K562 (cell line): ENCODE measurements around the gene ZNF750. TPM values are rescaled to one million over a fixed set of nuclear protein-coding genes. Genes with fewer than 3 reads are reported as not detected.

Experiments
- ATAC-seq: fragments of 200-7000 bp; cut with Tn5 transposase; 3 replicates; pipeline ENCODE4 v1.9.1; 2020; ENCODE audit warnings: moderate library complexity
- BruUV-seq: library from RNA; stranded (reverse); fragments of 400-500 nt; replicated peaks from 2 replicates; lab custom pipeline; 2021; lab: Mats Ljungman, UMichigan
- CTCF ChIA-PET: fragments of 300-600 bp; formaldehyde crosslinking; extraction: SDS; loops from one replicate; lab custom pipeline; 2021; ENCODE audit warnings: low intra/inter-chr PET ratio; lab: Yijun Ruan, JAX
- POLR2A ChIA-PET: fragments of 300-600, 350-650 bp; sonication (Branson Sonifier 250); formaldehyde crosslinking; extraction: SDS; loops from one replicate; lab custom pipeline; 2021; ENCODE audit warnings: antibody characterized with exemption, inconsistent platforms; lab: Yijun Ruan, JAX
- DNase-seq, 4 experiments: peaks; one replicate each; pipeline versions ENCODE4 v3.0.0 to v3.0.0-alpha.2; 2011 to 2018; ENCODE audit warnings: low spot score in 3 of 4, mixed read lengths in 3 of 4; ENCODE audit errors: extremely low read depth in 1 of 4
- FAIRE-seq: peaks from 2 replicates; lab custom pipeline; 2011; peaks lifted over from hg19 to GRCh38; lab: Jason Lieb, UNC
- H2AFZ ChIP-seq: 2 replicates; pipeline ENCODE4 v1.6.0; 2011; ENCODE audit warnings: low read depth, low read length, control low read depth, inconsistent platforms
- H3K27ac ChIP-seq: fragments of 200-600 bp; 3 replicates; pipeline ENCODE4 v1.8.0; 2011; ENCODE audit warnings: low read depth, mild to moderate bottlenecking, control low read depth, inconsistent platforms, low read length, moderate library complexity, mixed read lengths; ENCODE audit errors: extremely low read depth
- H3K27me3 ChIP-seq, 2 experiments: fragments of 300-600 bp in 1 of 2; 2 replicates in 1 of 2; 3 replicates in 1 of 2; pipeline versions ENCODE4 v1.6.0 to v1.8.0; 2011; ENCODE audit warnings: inconsistent platforms in 2 of 2, low read length in 2 of 2, mild to moderate bottlenecking in 1 of 2, mixed read lengths in 1 of 2, moderate library complexity in 1 of 2; ENCODE audit not compliant: control insufficient read depth in 2 of 2, insufficient read depth in 2 of 2
- H3K36me3 ChIP-seq: fragments of 300-600 bp; 3 replicates; pipeline ENCODE4 v1.8.0; 2011; ENCODE audit warnings: mild to moderate bottlenecking, low read length, inconsistent platforms; ENCODE audit not compliant: control insufficient read depth, insufficient read depth
- H3K4me1 ChIP-seq, 2 experiments: fragments of 200-600 bp in 1 of 2; replicated peaks in 1 of 2; 2 replicates in 1 of 2; 3 replicates in 1 of 2; pipeline versions ENCODE4 v1.5.1 to v1.8.0; 2011; ENCODE audit warnings: inconsistent platforms in 2 of 2, low read length in 2 of 2, mild to moderate bottlenecking in 1 of 2, mixed read lengths in 1 of 2, moderate library complexity in 1 of 2; ENCODE audit not compliant: control insufficient read depth in 2 of 2, insufficient read depth in 2 of 2
- H3K4me2 ChIP-seq: 2 replicates; pipeline ENCODE4 v1.6.1; 2011; ENCODE audit warnings: low read length, control low read depth, inconsistent platforms, mixed read lengths; ENCODE audit not compliant: insufficient read depth
- H3K4me3 ChIP-seq: fragments of 200-600 bp; sonication (generic), shearing (Covaris generic); 2 replicates; pipeline ENCODE4 v1.5.1; 2016; ENCODE audit warnings: control low read depth, inconsistent platforms
- H3K79me2 ChIP-seq: fragments of 200-600 bp; 3 replicates; pipeline ENCODE4 v1.8.0; 2011; ENCODE audit warnings: low read length, inconsistent platforms; ENCODE audit not compliant: control insufficient read depth, insufficient read depth
- H3K9ac ChIP-seq, 2 experiments: 2 replicates each; pipeline versions ENCODE4 v1.6.0 to v1.6.1; 2011; ENCODE audit warnings: low read depth in 2 of 2, low read length in 2 of 2, control low read depth in 1 of 2, inconsistent platforms in 1 of 2, mild to moderate bottlenecking in 1 of 2, mixed read lengths in 1 of 2; ENCODE audit not compliant: insufficient read depth in 1 of 2
- H3K9me1 ChIP-seq: one replicate; pipeline ENCODE4 v1.6.0; 2011; ENCODE audit warnings: inconsistent platforms, mild to moderate bottlenecking, low read length, moderate library complexity; ENCODE audit not compliant: control insufficient read depth, insufficient read depth
- H3K9me3 ChIP-seq: replicated peaks from 2 replicates; pipeline ENCODE4 v1.5.1; 2011; ENCODE audit warnings: low read depth, low read length, inconsistent platforms; ENCODE audit not compliant: control insufficient read depth, insufficient read depth
- H4K20me1 ChIP-seq: replicated peaks from 2 replicates; pipeline ENCODE4 v1.6.1; 2011; ENCODE audit warnings: low read length, inconsistent platforms, mixed read lengths; ENCODE audit not compliant: control insufficient read depth, insufficient read depth
- CGGBP1 ChIP-seq: fragments of 250-450 bp; sonication (Bioruptor Pico); IDR thresholded peaks from 2 replicates; pipeline ENCODE4 v1.9.0; 2021; ENCODE audit warnings: mild to moderate bottlenecking
- HMGN3 ChIP-seq: IDR thresholded peaks from 2 replicates; pipeline ENCODE4 v1.6.1; 2011; ENCODE audit warnings: borderline replicate concordance, low read depth, mild to moderate bottlenecking, mixed read lengths, low read length; ENCODE audit not compliant: insufficient read length; ENCODE audit errors: extremely low read depth
- POLR2G ChIP-seq: fragments of 200-400 bp; formaldehyde crosslinking; IDR thresholded peaks from 2 replicates; pipeline ENCODE4 v1.6.1; 2017; ENCODE audit warnings: low read depth, mild to moderate bottlenecking, antibody characterized with exemption, low read length, moderate library complexity
- RBFOX2 ChIP-seq: fragments of 200-400 bp; formaldehyde crosslinking; IDR thresholded peaks from 2 replicates; pipeline ENCODE4 v1.6.1; 2017; ENCODE audit warnings: low read depth, mild to moderate bottlenecking, low read length, moderate library complexity
- SLC30A9 ChIP-seq: fragments of 250-450 bp; sonication (Bioruptor Pico); IDR thresholded peaks from 2 replicates; pipeline ENCODE4 v1.8.0; 2022; ENCODE audit warnings: mild to moderate bottlenecking, moderate library complexity
- THRB ChIP-seq: fragments of 450-650 bp; formaldehyde crosslinking; conservative IDR thresholded peaks from 2 replicates; pipeline ENCODE4 v1.4.0; 2022; ENCODE audit warnings: mild to moderate bottlenecking, missing genetic modification characterization
- ZNF277 ChIP-seq: fragments of 250-450 bp; sonication (Bioruptor Pico); IDR thresholded peaks from 2 replicates; pipeline ENCODE4 v1.8.0; 2022; ENCODE audit warnings: inconsistent platforms, mild to moderate bottlenecking, moderate library complexity, borderline replicate concordance
- WGBS: fragments of 100-300 bp; shearing (Covaris generic); methylation state at CpG from one replicate; pipeline ENCODE4 v1.1.6; 2016; ENCODE audit warnings: low coverage, mixed read lengths; ENCODE audit not compliant: insufficient coverage; ENCODE audit errors: missing lambda C conversion rate; 5-methylcytosine and 5-hydroxymethylcytosine counted together
- in situ Hi-C: fragments of 300-500 bp; cut with MboI; formaldehyde crosslinking; loops from 4 replicates; pipeline ENCODE4 v1.15.0; 2018; ENCODE audit warnings: inconsistent platforms, mixed read lengths
- intact Hi-C: fragments of 100-400 bp; cut with micrococcal nuclease; formaldehyde crosslinking; loops from 2 replicates; pipeline ENCODE4 v1.14.2; 2022
- polyA plus RNA-seq, 8 experiments: library from polyadenylated mRNA; depleted of rRNA in 4 of 8; stranded (reverse) in 5 of 8; unstranded in 3 of 8; fragments of >200 nt; fragmentation: Nextera tagmentation in 2 of 8; fragmentation: Illumina TruSeq in 1 of 8; extraction: Ambion mirVana in 2 of 8; extraction: Trizol in 1 of 8; gene quantifications; 2 replicates each; pipeline versions ENCODE4 v1.2.1 to v1.2.3, GENCODE V29; 2011 to 2014; ENCODE audit warnings: inconsistent platforms in 1 of 8, missing spikeins in 1 of 8
- total RNA-seq, 7 experiments: library from RNA; depleted of rRNA in 6 of 7; stranded (reverse); fragments of >200 nt in 6 of 7; fragmentation: Illumina TruSeq in 2 of 7; extraction: Trizol in 2 of 7; gene quantifications; 2 replicates each; pipeline versions ENCODE4 v1.2.1 to v1.2.3, GENCODE V29; 2011 to 2021; ENCODE audit warnings: low replicate concordance in 1 of 7

The ZNF750 gene
- total and polyA plus RNA-seq, 9 of the 15 experiments (the other 6 are each of a cell fraction or from before 2014, with no cell fraction given), result not detected

GRCh38 chr17:82888583-82889495 is 49.0 kb upstream of the ZNF750 start:
- intact Hi-C loops, result no loop called here
- no peak overlapping the region for H3K4me3 ChIP-seq
- no peak overlapping the region; the same call in 2 of the 3 replicates for H3K27ac ChIP-seq
- H3K9me3 ChIP-seq, result no peaks in the 10 kb centered on the region
- peaks cover 38% of the 10 kb centered on the region for H3K79me2 ChIP-seq
- ChIA-PET POLR2A (interaction anchor here (0.6 kb wide), 1 partner anchor 550 kb away, joined by 4 read pairs; no protein-coding TSS in a partner anchor), CTCF (no interaction called here)
- peaks cover 46% of the 10 kb centered on the region; the same call in 2 of the 3 replicates for H3K36me3 ChIP-seq
- no peaks in the 10 kb centered on the region for H3K9me1 ChIP-seq
- peaks cover 33 to 60% of the 10 kb centered on the region in 2 experiments for H3K4me1 ChIP-seq
- no peak for FAIRE-seq
- no peak for ATAC-seq
- no peak overlapping the region for H2AFZ ChIP-seq
- no peak for DNase-seq
- 92% methylated on average over 23 of the region's 30 CpGs for WGBS
- in situ Hi-C loops, result no loop called here
- no TSS peak for BruUV-seq
- H3K9ac ChIP-seq, result peak overlapping the region in 1 of 2 experiments; percentile 76; a peak in 2 of 4 replicates
- TF ChIP-seq CGGBP1 (CRISPR knock-in tag), result no peak
- peak; percentile 25; the same call in 1 of the 2 replicates for TF ChIP-seq RBFOX2
- no peak for TF ChIP-seq ZNF277 (CRISPR knock-in tag)
- TF ChIP-seq THRB (CRISPR knock-in tag), result no peak
- no peak for TF ChIP-seq SLC30A9 (CRISPR knock-in tag)
- TF ChIP-seq HMGN3, result no peak
- TF ChIP-seq POLR2G, result 0 out of 2 replicates have a peak, but pooled peaks have one; percentile 34
- H3K27me3 ChIP-seq, result no peaks in the 10 kb centered on the region
- H3K4me2 ChIP-seq, result no peak overlapping the region
- no peaks in the 10 kb centered on the region for H4K20me1 ChIP-seq
